NCI-H1105 treated with DMSO at 0.1 percent for 48 hours (cell line): ENCODE results near the gene COBL.

ENCODE experiments used
- DNase-seq: peaks from one replicate; lab custom pipeline; 2025; lab: John Stamatoyannopoulos, UW

Gene COBL

DNA sequence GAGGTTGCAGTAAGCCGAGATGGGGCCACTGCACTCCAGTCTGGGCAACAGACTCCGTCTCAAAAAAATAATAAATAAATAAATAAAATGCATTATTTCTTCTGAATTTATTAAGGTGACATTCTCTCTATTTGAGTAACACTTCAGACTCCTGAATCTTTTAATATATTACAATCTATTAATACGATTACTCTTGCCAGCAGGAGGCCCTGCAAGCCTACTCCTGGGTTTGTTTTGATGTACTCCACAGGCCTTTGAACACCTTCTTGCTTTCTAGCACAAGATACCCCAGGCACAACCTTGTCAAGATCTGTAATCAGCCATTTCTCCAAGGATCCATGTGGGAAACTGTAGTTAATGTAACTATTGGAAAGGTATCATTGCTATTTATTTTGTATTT lies 63.5 kb downstream of the COBL start:
- no peak for DNase-seq

DNA sequence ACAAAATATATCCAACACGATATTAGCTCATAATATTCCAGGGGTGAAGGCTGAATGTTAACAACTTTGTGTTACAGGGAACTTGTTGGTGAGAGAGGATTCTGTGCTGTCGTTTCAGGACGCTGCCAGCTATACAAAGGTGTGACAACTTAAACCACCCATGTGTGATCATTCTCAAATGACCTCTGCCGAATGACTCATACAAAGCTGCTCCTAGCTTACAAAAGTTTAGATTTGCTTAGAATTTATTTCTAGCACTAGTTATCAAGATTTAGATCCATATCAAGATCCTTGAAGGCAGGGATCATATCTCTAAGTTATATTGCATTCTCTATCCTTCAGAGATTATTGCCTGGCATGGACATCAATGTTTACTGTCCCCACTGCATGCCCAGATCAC lies 65.3 kb downstream of the COBL start:
- no peak for DNase-seq

DNA sequence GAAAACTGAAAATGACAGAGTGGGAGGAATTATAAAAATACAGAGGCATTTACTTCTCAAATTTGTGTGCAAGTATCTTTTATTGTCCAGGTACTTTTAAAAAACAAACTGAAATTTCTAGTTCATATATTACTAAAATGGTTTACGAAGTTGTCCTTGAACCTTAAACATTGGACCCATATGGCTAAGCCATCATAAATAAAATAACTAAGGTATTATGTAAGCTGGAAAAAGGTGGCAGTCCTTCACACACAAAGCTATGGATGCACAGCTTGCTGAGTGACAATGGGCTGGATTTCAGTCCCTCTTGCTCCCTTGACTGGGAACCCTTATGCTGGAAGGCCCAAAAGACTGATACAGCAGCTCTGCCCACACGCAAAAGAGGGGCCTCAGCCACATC lies 66.1 kb downstream of the COBL start:
- DNase-seq, result no peak

DNA sequence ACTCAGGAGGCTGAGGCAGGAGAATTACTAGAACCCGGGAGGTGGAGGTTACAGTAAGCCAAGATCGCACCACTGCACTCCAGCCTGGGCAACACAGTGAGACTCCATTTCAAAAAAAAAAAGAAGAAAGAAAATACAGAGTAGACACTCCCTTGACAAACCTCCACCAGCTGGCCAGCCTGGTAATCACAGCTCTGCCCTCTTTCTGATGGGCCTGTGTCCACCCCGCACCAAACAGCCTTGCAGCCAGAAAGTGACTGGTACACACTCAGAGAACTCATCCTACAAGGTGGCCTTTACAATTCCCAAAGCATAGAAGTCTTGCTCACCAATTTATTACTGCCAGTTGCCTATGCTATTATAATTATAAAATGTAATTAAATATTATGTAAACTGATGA lies 66.6 kb downstream of the COBL start:
- no peak for DNase-seq

DNA sequence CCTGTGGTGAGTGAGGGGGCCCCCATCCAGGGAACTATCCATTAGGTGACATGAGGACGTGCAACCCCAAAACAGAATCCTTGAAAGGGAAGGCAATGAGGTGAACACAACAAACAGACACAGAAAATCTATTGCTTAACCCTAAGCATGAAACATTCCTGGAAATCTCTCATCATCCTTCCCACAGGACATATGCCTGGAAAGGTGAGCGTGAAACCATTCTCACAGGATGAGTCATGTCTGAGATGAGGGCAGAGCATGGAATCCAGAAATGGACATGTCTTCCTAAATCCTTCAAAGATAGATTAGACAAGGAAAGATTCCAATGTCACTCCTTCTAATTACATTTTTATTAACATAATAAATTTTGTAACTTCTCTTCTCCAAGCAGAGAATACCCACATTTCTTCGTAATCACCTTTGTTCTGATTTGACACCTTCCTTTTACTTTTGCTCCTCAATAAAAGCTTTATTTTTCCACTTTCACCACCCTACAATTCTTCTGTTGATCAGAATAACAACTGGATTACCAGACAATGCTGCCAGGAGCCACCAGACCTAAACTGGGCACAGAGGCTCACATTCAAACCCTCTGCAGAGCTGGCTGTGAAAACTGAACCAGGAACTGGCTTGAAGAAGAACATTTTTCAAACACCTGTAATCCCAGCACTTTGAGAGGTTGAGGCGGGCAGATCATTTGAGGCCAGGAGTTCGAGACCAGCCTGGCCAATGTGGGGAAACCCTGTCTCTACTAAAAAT lies 67.2 kb downstream of the COBL start:
- DNase-seq, result no peak

DNA sequence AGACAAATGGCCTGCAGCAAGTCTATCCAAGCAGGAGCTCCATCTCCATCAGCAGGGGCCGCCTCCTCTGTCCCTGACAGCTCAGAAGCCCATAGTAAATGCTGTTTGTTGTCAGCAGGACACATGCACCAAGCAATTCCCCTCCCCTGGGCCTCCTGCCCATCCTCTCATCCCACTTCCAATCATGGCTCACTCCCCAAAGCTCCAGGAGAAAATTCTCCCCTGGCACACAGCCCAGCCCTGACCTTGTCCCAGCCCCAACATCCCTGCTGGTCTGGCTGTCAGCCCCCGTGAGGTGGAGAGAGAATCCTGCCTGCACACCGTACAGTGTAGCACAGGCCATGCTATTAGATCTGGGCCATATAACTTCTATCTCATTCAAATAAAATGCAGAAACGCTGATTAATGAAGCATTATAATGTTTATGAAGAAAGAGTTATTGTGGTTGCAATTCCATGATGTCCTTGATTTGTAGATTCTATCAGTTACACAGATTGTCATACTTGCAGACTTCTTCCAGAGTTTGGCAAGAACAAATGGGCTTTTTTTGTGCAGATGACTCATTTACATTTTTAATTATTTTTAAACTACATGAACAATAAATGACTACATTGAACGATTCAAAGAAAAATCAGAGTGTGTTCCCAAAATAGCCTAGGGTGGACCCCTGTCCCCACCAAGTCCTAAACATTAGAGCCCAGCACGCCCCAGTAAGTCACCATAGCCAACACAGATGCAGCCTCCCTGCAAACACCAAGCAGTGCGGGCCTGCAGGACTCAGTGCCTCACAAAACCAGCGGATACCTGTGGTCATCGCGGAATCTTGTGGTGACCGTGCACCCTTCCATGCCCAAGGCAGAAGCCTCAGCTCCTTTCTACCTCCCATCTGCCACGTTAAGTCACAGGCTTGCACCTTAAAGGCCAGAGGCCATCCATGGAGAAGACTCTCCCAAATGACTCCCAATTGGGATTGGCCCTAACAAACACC lies 70.1 kb downstream of the COBL start:
- no peak for DNase-seq

DNA sequence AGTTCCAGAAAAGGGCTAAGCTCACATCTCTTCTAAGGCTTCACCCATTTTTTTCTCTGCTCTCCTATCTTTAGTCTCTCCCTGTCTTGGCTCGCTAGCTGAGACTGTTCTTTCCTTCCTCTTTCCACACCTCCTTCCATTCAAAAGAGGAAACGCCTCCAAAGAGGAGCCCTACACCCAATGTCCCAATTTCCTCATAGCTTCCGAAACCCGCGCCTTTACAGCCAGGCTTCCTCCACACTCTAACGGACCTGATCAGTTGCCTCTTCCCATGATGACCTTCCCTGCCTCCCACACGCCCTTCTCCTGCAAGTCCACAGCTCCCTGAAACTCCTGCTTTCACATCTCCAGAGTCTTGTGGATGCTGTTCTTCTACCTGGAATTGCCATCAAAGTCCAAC lies 71.7 kb downstream of the COBL start:
- DNase-seq, result no peak

DNA sequence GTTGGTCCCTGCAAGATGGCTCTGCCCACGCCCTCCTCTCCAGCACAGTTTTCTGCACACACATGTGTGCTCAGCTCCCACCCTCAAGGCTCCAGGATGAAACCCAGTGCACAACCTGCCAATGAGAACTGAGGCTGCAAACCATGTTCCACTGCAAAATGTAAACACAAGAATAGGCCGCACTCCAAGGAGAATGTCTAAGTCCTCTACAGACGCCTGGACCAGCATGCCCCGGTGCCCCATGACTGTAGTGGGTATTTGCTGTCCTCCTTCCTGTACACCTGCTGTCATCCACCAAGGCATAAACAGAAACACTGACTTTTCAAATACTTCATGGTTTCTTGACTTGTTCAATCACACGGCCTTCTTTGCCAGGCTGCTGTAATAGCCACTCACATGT lies 72.6 kb downstream of the COBL start:
- DNase-seq, result no peak

DNA sequence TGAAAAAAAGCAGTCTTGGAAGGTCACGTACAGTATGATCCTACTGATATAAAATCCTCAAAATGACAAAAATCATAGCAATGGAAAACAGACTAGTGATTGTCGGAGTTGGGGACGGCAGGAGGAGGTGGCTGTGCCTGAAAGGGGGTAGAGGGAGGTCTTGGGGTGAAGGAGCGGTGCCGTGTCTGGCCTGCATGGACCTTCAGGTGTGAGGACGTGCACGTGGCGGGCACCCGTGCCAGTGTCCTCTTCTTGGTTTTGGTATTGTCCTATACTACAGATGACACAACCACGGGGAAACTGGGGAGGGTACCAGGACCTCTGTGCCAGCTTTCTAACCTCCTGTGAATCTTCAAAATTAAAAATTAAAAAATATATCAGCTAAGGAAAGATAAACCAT lies 73.0 kb downstream of the COBL start:
- no peak for DNase-seq

DNA sequence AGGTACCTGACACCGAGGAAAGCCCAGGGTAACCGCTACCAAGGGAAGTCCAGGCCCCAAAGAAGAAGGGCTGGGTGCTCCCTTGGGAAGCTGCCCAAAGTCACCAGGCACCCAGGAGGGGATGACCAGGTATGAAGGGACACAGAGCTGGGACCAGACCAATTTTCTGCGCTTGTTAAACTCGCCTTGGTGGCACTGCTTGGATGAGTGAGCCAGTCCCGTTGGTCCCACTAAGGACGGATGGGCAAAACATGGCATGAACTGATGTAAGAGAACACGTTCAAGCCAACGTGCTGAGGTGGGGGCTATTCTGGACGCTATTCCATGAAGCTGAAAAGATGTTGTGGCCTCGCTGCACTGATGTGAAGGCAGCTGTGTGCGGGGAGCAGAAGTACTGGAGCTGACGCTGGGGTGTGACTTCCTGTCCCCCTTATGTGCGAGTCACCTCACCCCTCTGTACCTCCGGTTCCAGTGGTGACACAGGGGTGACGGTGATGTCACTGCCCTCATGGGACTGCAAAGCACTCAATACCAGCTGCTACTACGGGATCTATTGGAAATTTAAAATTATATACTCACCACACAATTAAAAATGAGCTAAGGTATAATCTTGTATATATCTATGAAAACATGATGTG lies 73.6 kb downstream of the COBL start:
- no peak for DNase-seq

DNA sequence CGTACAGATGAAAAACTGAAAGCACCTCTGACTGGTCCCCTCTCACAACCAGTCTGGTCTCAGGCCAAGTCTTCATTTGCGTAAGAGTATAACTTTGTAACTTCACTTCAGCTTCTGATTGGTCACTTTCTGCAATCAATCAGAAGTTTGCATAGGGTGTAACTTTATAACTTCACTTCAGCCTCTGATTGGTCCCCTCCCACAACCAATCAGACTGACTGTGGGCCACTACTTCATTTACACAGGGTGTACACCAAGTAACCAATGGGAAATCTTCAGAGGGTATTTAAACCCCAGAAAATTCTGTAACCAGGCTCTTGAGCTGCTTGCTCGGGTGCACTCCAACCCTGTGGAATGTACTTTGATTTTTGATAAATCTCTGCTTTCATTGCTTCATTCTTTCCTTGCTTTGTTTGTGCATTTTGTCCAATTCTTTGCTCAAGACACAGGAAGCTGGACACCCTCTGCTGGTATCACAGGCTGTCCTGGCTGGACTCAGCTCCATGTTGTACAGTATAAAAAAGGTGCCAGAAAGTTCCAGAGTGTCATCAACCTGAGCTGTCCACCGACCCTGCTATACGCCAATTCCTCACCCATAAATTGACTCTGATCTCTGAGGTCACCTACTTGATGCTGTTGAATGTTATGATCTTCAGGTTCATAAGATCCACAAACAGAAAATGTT lies 74.5 kb downstream of the COBL start:
- DNase-seq, result no peak

DNA sequence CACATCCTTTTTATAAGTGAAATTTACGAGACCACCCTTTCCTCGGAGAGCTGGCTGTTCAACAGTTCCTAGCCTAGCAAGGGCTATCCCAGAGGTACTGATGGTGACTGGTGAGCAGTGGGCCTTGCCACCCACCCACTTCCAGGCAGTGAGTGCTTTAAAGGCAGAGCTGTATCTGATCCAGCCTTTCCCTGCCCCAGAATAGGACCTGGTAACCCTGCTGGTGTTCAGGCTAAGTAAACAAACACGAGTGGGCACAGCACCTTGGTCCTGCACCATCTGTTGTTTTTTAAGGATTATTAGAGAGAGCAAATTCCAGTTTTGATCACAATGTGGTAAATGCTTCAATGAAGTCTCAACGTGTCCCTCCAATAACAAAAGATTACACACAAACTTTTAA lies 75.7 kb downstream of the COBL start:
- no peak for DNase-seq

DNA sequence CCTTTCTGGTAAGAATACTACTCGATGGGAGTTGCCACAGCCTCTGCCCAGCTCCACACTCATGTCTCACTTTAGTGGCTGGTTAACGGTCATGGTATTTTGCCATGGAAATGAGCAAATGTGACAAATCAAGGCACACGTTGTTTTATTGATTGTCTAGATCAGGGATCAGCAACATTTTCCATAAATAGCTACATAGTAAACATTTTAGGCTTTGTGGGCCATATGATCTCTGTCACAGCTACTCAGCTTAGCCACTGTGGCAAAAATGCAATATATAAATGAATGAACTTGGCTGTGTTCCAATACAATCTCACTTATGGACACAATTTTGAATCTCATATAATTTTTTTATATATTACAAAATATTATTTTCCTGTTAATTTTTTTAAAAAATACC lies 76.9 kb downstream of the COBL start:
- DNase-seq, result no peak

DNA sequence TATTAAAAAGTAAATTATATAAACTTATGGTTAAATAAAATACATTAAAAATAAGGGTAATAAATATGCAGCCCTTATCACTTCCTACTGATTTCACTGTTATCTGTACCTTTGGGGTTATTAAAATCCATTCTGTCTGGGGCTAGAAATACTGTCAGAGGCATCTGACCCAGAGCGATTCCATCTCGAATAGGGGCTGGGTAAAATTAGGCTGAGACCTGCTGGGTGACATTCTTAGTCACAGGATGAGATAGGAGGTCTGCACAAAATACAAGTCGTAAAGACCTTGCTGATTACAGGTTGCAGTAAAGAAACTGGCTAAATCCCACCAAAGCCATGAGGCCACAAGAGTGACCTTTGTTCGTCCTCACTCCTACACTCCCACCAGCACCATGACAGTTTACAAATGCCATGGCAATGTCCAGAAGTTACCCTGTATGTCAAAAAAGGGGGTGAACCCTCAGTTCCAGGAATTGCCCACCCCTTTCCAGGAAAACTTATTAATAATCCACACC lies 77.6 kb downstream of the COBL start:
- no peak for DNase-seq

DNA sequence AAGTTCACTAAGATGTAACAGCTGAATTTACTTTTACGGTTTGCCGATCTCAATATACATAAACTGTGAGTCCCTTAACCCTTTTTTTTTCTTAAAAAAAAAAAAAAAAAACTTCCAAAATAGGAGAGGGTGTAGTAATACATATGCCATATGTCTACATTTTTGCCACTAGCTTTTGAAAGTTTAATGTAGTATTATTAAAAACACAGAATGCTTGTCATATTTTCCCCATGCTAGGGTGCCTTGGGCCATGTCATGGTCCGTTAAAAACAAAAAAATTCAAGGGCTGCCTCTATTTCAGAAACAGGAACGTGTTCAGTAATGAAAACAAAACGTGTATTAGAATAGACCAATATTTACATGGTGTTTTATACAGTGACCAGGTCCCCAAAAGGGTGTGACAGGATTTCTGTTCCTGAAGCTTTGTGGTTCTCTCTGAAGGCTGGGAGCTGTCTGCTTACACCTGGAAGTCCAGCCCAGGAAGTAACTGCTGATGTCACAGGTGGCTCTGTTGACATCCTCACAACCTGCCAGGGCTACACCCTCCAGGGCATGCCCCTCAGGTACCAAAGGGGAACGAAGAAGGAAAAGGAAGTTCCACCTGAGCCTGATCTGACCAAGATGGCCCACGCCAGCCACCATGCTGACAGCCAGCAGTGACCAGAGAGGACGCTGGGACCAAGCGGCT lies 79.0 kb downstream of the COBL start:
- DNase-seq, result no peak

DNA sequence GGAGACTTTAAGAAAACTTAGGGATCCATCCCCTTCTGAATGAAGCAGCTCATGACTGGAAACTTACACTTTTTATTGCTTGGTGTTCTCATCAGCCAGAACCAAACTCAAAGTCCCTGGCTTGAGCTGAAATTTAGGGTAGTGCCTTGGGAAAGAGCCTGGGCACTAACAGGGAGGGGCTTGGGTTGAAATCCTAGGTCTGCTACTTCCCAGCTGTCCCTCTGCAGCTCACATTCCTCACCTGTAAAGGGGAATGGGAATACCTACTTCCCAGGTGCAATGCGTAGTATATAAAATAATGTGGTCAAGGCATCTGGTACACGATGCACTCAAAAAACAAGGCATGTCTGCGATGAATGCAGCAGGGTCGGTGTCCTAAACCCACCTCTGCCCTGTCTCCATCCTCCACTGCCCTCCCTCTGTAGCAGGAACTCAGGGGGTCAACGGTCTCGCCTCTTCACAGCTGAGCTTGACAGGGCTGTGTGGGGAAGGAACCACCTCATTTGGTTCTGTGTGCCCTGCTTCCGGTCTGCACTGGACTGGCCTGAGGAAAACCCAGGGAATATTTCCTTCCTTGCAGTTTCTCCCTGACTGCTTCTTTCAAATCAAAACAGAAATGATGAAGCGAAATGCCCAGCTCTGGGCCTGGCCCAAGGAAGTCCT lies 80.0 kb downstream of the COBL start:
- no peak for DNase-seq

DNA sequence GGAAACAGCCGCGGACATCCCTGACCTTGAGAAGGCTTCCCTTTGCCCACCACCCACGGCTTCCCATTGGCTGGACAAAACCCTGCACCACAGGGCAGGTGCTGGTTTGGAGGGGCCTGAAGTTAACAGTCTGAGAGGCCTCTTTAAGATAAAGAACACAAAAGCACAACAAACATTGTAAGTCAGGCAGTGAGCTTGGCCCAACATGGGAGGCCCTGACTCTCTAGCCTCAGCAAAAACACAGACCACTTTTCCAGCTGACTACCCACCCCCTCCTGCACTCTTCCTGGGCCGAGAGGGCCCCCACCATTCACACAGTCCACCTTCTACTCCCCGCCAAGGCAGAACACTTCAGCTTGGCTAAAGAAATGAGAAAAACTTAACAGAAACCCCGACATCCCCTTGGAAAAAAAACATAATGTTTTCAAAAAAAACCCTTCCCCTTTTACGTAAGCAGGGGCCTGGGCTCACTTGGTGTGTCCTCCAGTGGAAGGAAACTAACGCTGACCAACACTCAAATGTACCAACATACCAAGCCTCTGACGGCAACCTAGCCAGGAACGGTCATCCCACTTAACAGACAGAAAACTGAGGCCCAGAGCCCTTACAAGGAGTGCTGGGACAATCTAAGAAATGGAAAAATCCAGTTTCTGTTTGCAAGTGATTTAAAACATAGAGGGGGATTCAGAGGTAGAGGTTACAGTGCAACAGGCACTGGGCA lies 80.9 kb downstream of the COBL start:
- DNase-seq, result no peak

DNA sequence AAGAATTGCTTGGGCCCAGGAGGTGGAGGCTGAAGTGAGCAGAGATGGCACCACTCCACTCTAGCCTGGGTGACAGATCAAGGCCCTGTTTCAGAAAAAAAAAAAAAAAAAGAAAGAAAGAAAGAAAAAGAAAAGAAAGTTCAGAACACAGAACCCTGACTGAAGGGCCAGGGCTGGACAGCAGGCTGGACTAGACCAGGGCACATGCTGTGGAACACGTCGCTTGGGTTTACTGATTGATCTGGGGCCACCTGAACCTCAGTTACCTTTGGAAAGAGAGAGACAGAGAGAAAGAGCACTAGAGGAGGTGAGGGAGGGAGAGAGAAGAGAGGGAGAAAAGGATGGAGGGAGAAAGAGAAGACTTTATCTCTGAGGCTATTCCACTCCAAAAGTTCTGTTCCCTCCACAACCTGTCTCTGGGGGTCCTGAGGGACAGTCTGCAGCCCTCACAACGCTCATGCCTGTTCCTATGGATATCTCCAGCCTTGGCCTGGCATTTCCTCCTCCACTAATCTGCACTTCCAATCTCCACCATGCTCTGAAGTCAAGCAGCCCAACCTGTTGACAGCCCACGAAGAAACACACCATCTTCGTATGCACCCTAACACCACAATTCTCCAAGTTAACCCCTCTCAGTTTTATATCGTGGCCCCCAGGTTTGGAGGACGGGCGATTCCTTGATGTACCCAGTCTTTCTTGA lies 81.8 kb downstream of the COBL start:
- no peak for DNase-seq

DNA sequence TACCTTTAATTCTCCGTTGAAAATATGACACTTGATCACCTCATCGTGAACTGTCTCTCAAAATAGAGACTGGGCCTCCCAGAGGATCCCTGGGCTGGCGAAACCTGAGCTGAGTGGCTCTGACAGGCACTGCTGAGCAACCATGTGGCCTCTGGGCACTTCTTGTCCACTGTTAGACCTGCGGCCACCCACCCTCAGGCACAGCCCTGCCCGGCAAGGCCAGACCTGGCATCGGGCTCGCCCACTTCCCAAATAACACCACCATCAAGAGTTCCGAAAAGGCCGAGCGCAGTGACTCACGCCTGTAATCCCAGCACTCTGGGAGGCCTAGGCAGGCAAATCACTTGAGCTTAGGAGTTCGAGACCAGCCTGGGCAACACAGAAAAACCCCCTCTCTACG lies 82.5 kb downstream of the COBL start:
- no peak for DNase-seq

DNA sequence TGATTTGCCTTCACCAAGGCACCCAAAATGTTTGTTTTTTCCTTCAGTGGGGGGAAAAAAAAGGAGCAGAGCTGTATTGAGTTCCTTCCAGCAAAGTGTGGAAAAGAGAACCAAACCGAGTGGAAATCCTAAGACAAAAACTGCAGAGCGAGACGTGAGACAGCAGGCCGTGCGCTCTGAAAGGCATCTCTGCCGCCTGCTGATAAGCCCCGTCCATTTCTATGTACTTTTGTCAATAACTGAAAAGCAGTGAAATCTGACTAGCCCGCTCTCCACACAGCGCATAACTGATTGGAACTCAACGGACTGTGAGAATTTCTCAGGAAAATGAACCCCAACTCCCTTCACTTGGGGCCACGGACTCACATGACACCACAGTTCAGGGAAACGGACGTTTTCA lies 83.2 kb downstream of the COBL start:
- DNase-seq, result no peak
